Measurements from ENCODE around the gene SCRN2. TPM values are rescaled to one million over a fixed set of nuclear protein-coding genes. Genes with fewer than 3 reads are reported as not detected.

The SCRN2 gene
- total and polyA plus RNA-seq, 4 experiments from 2014 or later: 15.7 to 30.5 (median 23.0) TPM

GRCh38 chr17:47852113-47852949 lies 11.3 kb upstream of the SCRN2 start:
- Histone ChIP-seq H3K4me1 (ENCODE audit: insufficient read depth, low read length) (peaks cover 32% of the 10 kb centered on the region), H3K9me3 (ENCODE audit: control insufficient read depth in 1 of 2, low read length in 2 of 2) (no peaks in the 10 kb centered on the region), H3K4me3 (ENCODE audit: low read length in 2 of 2) (no peak overlapping the region), H3K27me3 (ENCODE audit: insufficient read depth, low read length) (peaks cover 48% of the 10 kb centered on the region), H3K27ac (ENCODE audit: low read depth, low read length) (no peak overlapping the region), H3K36me3 (ENCODE audit: insufficient read depth, low read length) (no peaks in the 10 kb centered on the region)
- peaks cover 13 to 28% (median 17%) of the 10 kb centered on the region in 4 donors for H3K4me1 Mint-ChIP-seq
- peak overlapping the region; percentile 4 to 60 (median 48) for H3K4me3 Mint-ChIP-seq
- peaks cover 49 to 72% of the 10 kb centered on the region in 2 donors for H3K27me3 Mint-ChIP-seq
- ChIA-PET CTCF (ENCODE audit: partially characterized antibody) (interaction anchor here (0.8 to 20.5 kb wide), 3 partner anchors 9 to 35 kb away, joined by 4 to 562 read pairs (median 12); partner anchors contain the start of genes SCRN2 and SP2), POLR2A (ENCODE audit: partially characterized antibody) (interaction anchor here (0.9 to 18.7 kb wide), 3 partner anchors 10 to 40 kb away, joined by 4 to 271 read pairs (median 5); partner anchors contain the start of gene SP2)
- no peaks in the 10 kb centered on the region for H3K36me3 Mint-ChIP-seq
- peak overlapping the region in 1 of 7 donors; percentile 56 for H3K27ac Mint-ChIP-seq
- no peaks in the 10 kb centered on the region for H3K9me3 Mint-ChIP-seq
- intact Hi-C loops (cut with micrococcal nuclease): no loop called here
- DNase-seq: no peak

GRCh38 chr17:47851764-47852112 lies 10.7 kb upstream of the SCRN2 start:
- H3K9me3 Mint-ChIP-seq: no peaks in the 10 kb centered on the region
- H3K27ac Mint-ChIP-seq: peak overlapping the region in 2 of 7 donors; percentile 21 to 56
- H3K27ac ChIP-seq (ENCODE audit: low read depth, low read length): no peak overlapping the region
- H3K4me3 Mint-ChIP-seq: peak overlapping the region in 5 of 8 donors; percentile 19 to 59 (median 58)
- no peaks in the 10 kb centered on the region for H3K36me3 ChIP-seq (ENCODE audit: insufficient read depth, low read length)
- H3K4me1 Mint-ChIP-seq: peaks cover 13 to 34% (median 18%) of the 10 kb centered on the region in 4 donors
- DNase-seq: no peak
- ChIA-PET POLR2A (ENCODE audit: partially characterized antibody) (interaction anchor here (0.9 to 18.7 kb wide), 4 partner anchors 9 to 41 kb away, joined by 3 to 271 read pairs (median 4); partner anchors contain the start of gene SP2), CTCF (ENCODE audit: partially characterized antibody) (interaction anchor here (1.9 to 20.5 kb wide), 2 partner anchors 9 to 36 kb away, joined by 12 to 562 read pairs; partner anchors contain the start of gene SP2)
- H3K27me3 ChIP-seq (ENCODE audit: insufficient read depth, low read length): peaks cover 54% of the 10 kb centered on the region
- peaks cover 37% of the 10 kb centered on the region for H3K4me1 ChIP-seq (ENCODE audit: insufficient read depth, low read length)
- no peaks in the 10 kb centered on the region for H3K36me3 Mint-ChIP-seq
- no peaks in the 10 kb centered on the region for H3K9me3 ChIP-seq (ENCODE audit: control insufficient read depth in 1 of 2, low read length in 2 of 2)
- H3K27me3 Mint-ChIP-seq: peaks cover 54 to 73% of the 10 kb centered on the region in 2 donors
- H3K4me3 ChIP-seq (ENCODE audit: low read length in 2 of 2): no peak overlapping the region
- intact Hi-C loops (cut with micrococcal nuclease): no loop called here

- Histone ChIP-seq H3K4me1 (ENCODE audit: insufficient read depth, low read length) (peaks cover 37% of the 10 kb centered on the region), H3K36me3 (ENCODE audit: insufficient read depth, low read length) (no peaks in the 10 kb centered on the region), H3K27ac (ENCODE audit: low read depth, low read length) (no peak within 1 kb of the TSS), H3K4me3 (ENCODE audit: low read length in 2 of 2) (no peak within 1 kb of the TSS), H3K9me3 (ENCODE audit: control insufficient read depth in 1 of 2, low read length in 2 of 2) (no peaks in the 10 kb centered on the region), H3K27me3 (ENCODE audit: insufficient read depth, low read length) (peaks cover 62% of the 10 kb centered on the region)
- CTCF ChIA-PET (ENCODE audit: partially characterized antibody): interaction anchor here (1.2 to 20.5 kb wide), 3 partner anchors 10 to 120 kb away, joined by 3 to 562 read pairs (median 14); partner anchors contain the start of genes CDK5RAP3, SCRN2 and SP2
- no peaks in the 10 kb centered on the region for H3K36me3 Mint-ChIP-seq
- no peaks in the 10 kb centered on the region for H3K9me3 Mint-ChIP-seq
- POLR2A ChIA-PET (ENCODE audit: partially characterized antibody): interaction anchor here (0.9 to 18.7 kb wide), 5 partner anchors 8 to 42 kb away, joined by 3 to 271 read pairs (median 4); partner anchors contain the start of genes LRRC46, MRPL10 and SP2
- intact Hi-C loops (cut with micrococcal nuclease): no loop called here
- DNase-seq: peak; percentile 39 to 76 (median 45)
- peaks cover 13 to 38% (median 18%) of the 10 kb centered on the region in 4 donors for H3K4me1 Mint-ChIP-seq
- peak within 1 kb of the TSS; percentile 5 to 77 (median 60) for H3K4me3 Mint-ChIP-seq
- peaks cover 57 to 73% of the 10 kb centered on the region in 2 donors for H3K27me3 Mint-ChIP-seq
- H3K27ac Mint-ChIP-seq: peak within 1 kb of the TSS in 3 of 7 donors; percentile 21 to 56 (median 31)
Measured at GRCh38 chr17:47850692-47851573, 9.9 kb upstream of the SCRN2 start, which contains the start of gene SP6. Gene SP6 (minus strand): TSS chr17:47851163. CDS start chr17:47848429, 2,734 bp downstream.

GRCh38 chr17:47850373-47850691 lies 9.3 kb upstream of the SCRN2 start:
- no peak for DNase-seq
- ChIA-PET POLR2A (ENCODE audit: partially characterized antibody) (interaction anchor here (1.0 to 18.7 kb wide), 3 partner anchors 7 to 42 kb away, joined by 3 to 271 read pairs (median 4); partner anchors contain the start of genes LRRC46, MRPL10 and SP2), CTCF (ENCODE audit: partially characterized antibody) (interaction anchor here (1.2 to 20.5 kb wide), 4 partner anchors 10 to 120 kb away, joined by 3 to 562 read pairs (median 8); partner anchors contain the start of genes CDK5RAP3, SCRN2 and SP2)
- Histone ChIP-seq H3K9me3 (ENCODE audit: control insufficient read depth in 1 of 2, low read length in 2 of 2) (no peaks in the 10 kb centered on the region), H3K27me3 (ENCODE audit: insufficient read depth, low read length) (peaks cover 68% of the 10 kb centered on the region), H3K27ac (ENCODE audit: low read depth, low read length) (no peak overlapping the region), H3K4me3 (ENCODE audit: low read length in 2 of 2) (no peak overlapping the region), H3K36me3 (ENCODE audit: insufficient read depth, low read length) (no peaks in the 10 kb centered on the region), H3K4me1 (ENCODE audit: insufficient read depth, low read length) (peaks cover 37% of the 10 kb centered on the region)
- intact Hi-C loops (cut with micrococcal nuclease): no loop called here
- H3K36me3 Mint-ChIP-seq: no peaks in the 10 kb centered on the region
- H3K27ac Mint-ChIP-seq: no peak overlapping the region
- H3K9me3 Mint-ChIP-seq: no peaks in the 10 kb centered on the region
- H3K4me3 Mint-ChIP-seq: peak overlapping the region; percentile 5 to 77 (median 60)
- H3K4me1 Mint-ChIP-seq: peaks cover 13 to 38% (median 18%) of the 10 kb centered on the region in 4 donors
- peaks cover 58 to 75% of the 10 kb centered on the region in 2 donors for H3K27me3 Mint-ChIP-seq

- peaks cover 47 to 61% of the 10 kb centered on the region in 2 donors for H3K27me3 Mint-ChIP-seq
- no peak overlapping the region for H3K27ac ChIP-seq (ENCODE audit: low read depth, low read length)
- H3K4me3 Mint-ChIP-seq: no peak overlapping the region
- POLR2A ChIA-PET (ENCODE audit: partially characterized antibody): interaction anchor here (2.1 to 18.7 kb wide), 2 partner anchors 37 to 44 kb away, joined by 7 to 271 read pairs; partner anchors contain the start of gene SP2
- no peak overlapping the region for H3K27ac Mint-ChIP-seq
- H3K4me1 Mint-ChIP-seq: peaks cover 14 to 40% (median 19%) of the 10 kb centered on the region in 4 donors
- H3K36me3 Mint-ChIP-seq: no peaks in the 10 kb centered on the region
- intact Hi-C loops (cut with micrococcal nuclease): no loop called here
- H3K9me3 Mint-ChIP-seq: no peaks in the 10 kb centered on the region
- peaks cover 40% of the 10 kb centered on the region for H3K4me1 ChIP-seq (ENCODE audit: insufficient read depth, low read length)
- CTCF ChIA-PET (ENCODE audit: partially characterized antibody): interaction anchor here (0.6 to 20.5 kb wide), 4 partner anchors 7 to 939 kb away, joined by 3 to 562 read pairs (median 9); partner anchors contain the start of genes SCRN2 and SP2
- peaks cover 72% of the 10 kb centered on the region for H3K27me3 ChIP-seq (ENCODE audit: insufficient read depth, low read length)
- no peaks in the 10 kb centered on the region for H3K36me3 ChIP-seq (ENCODE audit: insufficient read depth, low read length)
- DNase-seq: no peak
- H3K9me3 ChIP-seq (ENCODE audit: control insufficient read depth in 1 of 2, low read length in 2 of 2): no peaks in the 10 kb centered on the region
- no peak overlapping the region for H3K4me3 ChIP-seq (ENCODE audit: low read length in 2 of 2)
Measured at GRCh38 chr17:47848198-47848513, 7.1 kb upstream of the SCRN2 start.

GRCh38 chr17:47847341-47848197 lies 6.5 kb upstream of the SCRN2 start:
- Mint-ChIP-seq H3K36me3 (no peaks in the 10 kb centered on the region), H3K27ac (no peak overlapping the region), H3K4me3 (peak overlapping the region in 2 of 8 donors; percentile 27 to 39), H3K9me3 (no peaks in the 10 kb centered on the region), H3K4me1 (peaks cover 17 to 45% (median 24%) of the 10 kb centered on the region in 4 donors), H3K27me3 (peaks cover 43 to 62% of the 10 kb centered on the region in 2 donors)
- POLR2A ChIA-PET (ENCODE audit: partially characterized antibody): interaction anchor here (0.8 to 18.7 kb wide), 3 partner anchors 37 to 123 kb away, joined by 3 to 271 read pairs (median 7); partner anchors contain the start of genes CDK5RAP3 and SP2
- no peaks in the 10 kb centered on the region for H3K9me3 ChIP-seq (ENCODE audit: control insufficient read depth in 1 of 2, low read length in 2 of 2)
- intact Hi-C loops (cut with micrococcal nuclease): no loop called here
- peaks cover 67% of the 10 kb centered on the region for H3K27me3 ChIP-seq (ENCODE audit: insufficient read depth, low read length)
- H3K27ac ChIP-seq (ENCODE audit: low read depth, low read length): no peak overlapping the region
- no peak overlapping the region for H3K4me3 ChIP-seq (ENCODE audit: low read length in 2 of 2)
- no peaks in the 10 kb centered on the region for H3K36me3 ChIP-seq (ENCODE audit: insufficient read depth, low read length)
- CTCF ChIA-PET (ENCODE audit: partially characterized antibody): interaction anchor here (0.6 to 20.5 kb wide), 4 partner anchors 15 to 939 kb away, joined by 3 to 562 read pairs (median 4); partner anchors contain the start of gene SP2
- peak in 3 of 5 donors; percentile 22 to 39 (median 35) for DNase-seq
- peaks cover 41% of the 10 kb centered on the region for H3K4me1 ChIP-seq (ENCODE audit: insufficient read depth, low read length)

Data from CD4-positive, alpha-beta memory T cell (primary cell).